NCI-H446 (cell line): ENCODE measurements around the gene ID3.

ENCODE experiments used
- DNase-seq, 2 experiments: peaks; one replicate each; lab custom pipeline; 2025; lab: John Stamatoyannopoulos, UW

The ID3 gene

GRCh38 chr1:23564529-23565122, 5.3 kb upstream of the ID3 start:
- no peak for DNase-seq

GRCh38 chr1:23563755-23564374, 4.6 kb upstream of the ID3 start:
- no peak for DNase-seq

GRCh38 chr1:23563003-23563402, 3.7 kb upstream of the ID3 start:
- DNase-seq, result no peak

GRCh38 chr1:23562137-23562876, 3.0 kb upstream of the ID3 start:
- DNase-seq, result peak; percentile 67 to 79

- no peak for DNase-seq
Observed at GRCh38 chr1:23561813-23562100, 2.5 kb upstream of the ID3 start.

- no peak for DNase-seq
Observed at GRCh38 chr1:23561076-23561812, 1.9 kb upstream of the ID3 start.

- DNase-seq, result no peak
Observed at GRCh38 chr1:23559985-23560741, 862 bp upstream of the ID3 start.

GRCh38 chr1:23558872-23559135, 497 bp downstream of the ID3 start:
- no peak for DNase-seq

- peak; percentile 45 to 75 for DNase-seq
Observed at GRCh38 chr1:23558140-23558871, 995 bp downstream of the ID3 start.

- DNase-seq, result no peak
Observed at GRCh38 chr1:23557471-23558124, 1.7 kb downstream of the ID3 start.

- DNase-seq, result peak; percentile 27 to 42
Observed at GRCh38 chr1:23556635-23557470, 2.4 kb downstream of the ID3 start.

- DNase-seq, result peak in 1 of 2 experiments; percentile 78
Observed at GRCh38 chr1:23555986-23556634, 3.2 kb downstream of the ID3 start.

GRCh38 chr1:23555270-23555985, 3.9 kb downstream of the ID3 start:
- peak; percentile 85 to 91 for DNase-seq

- DNase-seq, result peak; percentile 90 to 97
Observed at GRCh38 chr1:23554481-23555269, 4.6 kb downstream of the ID3 start.

GRCh38 chr1:23554127-23554480, 5.2 kb downstream of the ID3 start:
- no peak for DNase-seq

GRCh38 chr1:23553231-23554126, 5.8 kb downstream of the ID3 start:
- DNase-seq, result peak in 1 of 2 experiments; percentile 31

- DNase-seq, result no peak
Observed at GRCh38 chr1:23551849-23552248, 7.5 kb downstream of the ID3 start.
